H9 (cell line): ENCODE data around the gene EYA4. TPM values are rescaled to one million over a fixed set of nuclear protein-coding genes. Genes with fewer than 3 reads are reported as not detected.
A peak's percentile ranks its signal among the peaks of the same experiment; 100 is the strongest.

Source experiments
- DNase-seq: peaks from one replicate; pipeline ENCODE4 v3.0.0-alpha.2; 2017
- H2AFZ ChIP-seq: one replicate; pipeline ENCODE4 v1.6.1; 2013; ENCODE audit warnings: mild to moderate bottlenecking, low read length, control low read depth, moderate library complexity
- H2AK5ac ChIP-seq: 2 replicates; pipeline ENCODE4 v1.6.1; 2013; ENCODE audit warnings: low read length, control low read depth, mixed read lengths; ENCODE audit not compliant: insufficient read length
- H2BK120ac ChIP-seq: one replicate; pipeline ENCODE4 v1.6.1; 2013; ENCODE audit warnings: low read depth, mild to moderate bottlenecking, low read length, control low read depth, inconsistent platforms; ENCODE audit not compliant: poor library complexity, severe bottlenecking
- H2BK12ac ChIP-seq: 2 replicates; pipeline ENCODE4 v1.6.1; 2013; ENCODE audit warnings: low read length, control low read depth, mixed read lengths, low read depth; ENCODE audit not compliant: insufficient read length
- H2BK15ac ChIP-seq: 2 replicates; pipeline ENCODE4 v1.6.1; 2013; ENCODE audit warnings: low read depth, low read length, control low read depth
- H2BK20ac ChIP-seq: one replicate; pipeline ENCODE4 v1.6.1; 2013; ENCODE audit warnings: low read depth, mild to moderate bottlenecking, low read length, control low read depth, inconsistent platforms; ENCODE audit not compliant: poor library complexity, severe bottlenecking
- H2BK5ac ChIP-seq: 2 replicates; pipeline ENCODE4 v1.6.1; 2013; ENCODE audit warnings: low read length, control low read depth, mixed read lengths; ENCODE audit not compliant: insufficient read length
- H3K14ac ChIP-seq: 2 replicates; pipeline ENCODE4 v1.6.1; 2013; ENCODE audit warnings: low read length, control low read depth; ENCODE audit not compliant: insufficient read depth
- H3K18ac ChIP-seq: 2 replicates; pipeline ENCODE4 v1.6.1; 2013; ENCODE audit warnings: low read depth, mild to moderate bottlenecking, mixed read lengths, low read length, control low read depth; ENCODE audit not compliant: insufficient read length
- H3K23ac ChIP-seq: 2 replicates; pipeline ENCODE4 v1.6.1; 2013; ENCODE audit warnings: low read length, control low read depth, mixed read lengths, low read depth; ENCODE audit not compliant: insufficient read length
- H3K23me2 ChIP-seq: 2 replicates; pipeline ENCODE4 v1.6.1; 2013; ENCODE audit warnings: low read depth, mild to moderate bottlenecking, mixed read lengths, low read length, control low read depth; ENCODE audit not compliant: insufficient read length, poor library complexity, severe bottlenecking
- H3K27ac ChIP-seq: 2 replicates; pipeline ENCODE4 v1.5.1; 2013; ENCODE audit warnings: low read length, control low read depth, mixed read lengths, low read depth; ENCODE audit not compliant: insufficient read length
- H3K27me3 ChIP-seq: 2 replicates; pipeline ENCODE4 v1.6.1; 2013; ENCODE audit warnings: low read length, control low read depth, inconsistent platforms; ENCODE audit not compliant: insufficient read depth
- H3K4ac ChIP-seq: 2 replicates; pipeline ENCODE4 v1.6.1; 2013; ENCODE audit warnings: low read depth, mild to moderate bottlenecking, control low read depth, inconsistent platforms, low read length, moderate library complexity
- H3K4me1 ChIP-seq: 2 replicates; pipeline ENCODE4 v1.6.1; 2013; ENCODE audit warnings: low read length, control low read depth, inconsistent platforms; ENCODE audit not compliant: insufficient read depth
- H3K4me2 ChIP-seq: 2 replicates; pipeline ENCODE4 v1.6.1; 2013; ENCODE audit warnings: low read length, control low read depth, mixed read lengths; ENCODE audit not compliant: insufficient read length, insufficient read depth
- H3K56ac ChIP-seq: 2 replicates; pipeline ENCODE4 v1.6.1; 2013; ENCODE audit warnings: low read depth, mild to moderate bottlenecking, mixed read lengths, low read length, control low read depth; ENCODE audit not compliant: insufficient read length
- H3K79me1 ChIP-seq: 2 replicates; pipeline ENCODE4 v1.6.1; 2013; ENCODE audit warnings: low read depth, mild to moderate bottlenecking, moderate library complexity, low read length, control low read depth, inconsistent platforms; ENCODE audit not compliant: insufficient read depth, poor library complexity, severe bottlenecking
- H3K79me2 ChIP-seq: 2 replicates; pipeline ENCODE4 v1.6.1; 2013; ENCODE audit warnings: low read length, control low read depth, inconsistent platforms; ENCODE audit not compliant: insufficient read depth
- H3K9ac ChIP-seq: 2 replicates; pipeline ENCODE4 v1.6.1; 2013; ENCODE audit warnings: low read length, control low read depth, mixed read lengths; ENCODE audit not compliant: insufficient read length; ENCODE audit errors: extremely low read depth
- H3K9me3 ChIP-seq: one replicate; pipeline ENCODE4 v1.6.1; 2013; ENCODE audit warnings: low read depth, low read length, inconsistent platforms; ENCODE audit not compliant: control insufficient read depth
- H3T11ph ChIP-seq: one replicate; pipeline ENCODE4 v1.6.1; 2013; ENCODE audit warnings: mild to moderate bottlenecking, low read length, control low read depth, inconsistent platforms
- H4K20me1 ChIP-seq: one replicate; pipeline ENCODE4 v1.6.1; 2013; ENCODE audit not compliant: control insufficient read depth, insufficient read length, insufficient read depth
- H4K5ac ChIP-seq: 2 replicates; pipeline ENCODE4 v1.6.1; 2013; ENCODE audit warnings: low read depth, mild to moderate bottlenecking, mixed read lengths, low read length, control low read depth; ENCODE audit not compliant: insufficient read length
- H4K8ac ChIP-seq: replicated peaks from 2 replicates; pipeline ENCODE4 v1.6.1; 2013; ENCODE audit warnings: low read length, control low read depth, mixed read lengths, low read depth; ENCODE audit not compliant: insufficient read length
- H4K91ac ChIP-seq: 2 replicates; pipeline ENCODE4 v1.6.1; 2013; ENCODE audit warnings: low read depth, mild to moderate bottlenecking, moderate library complexity, mixed read lengths, low read length, control low read depth; ENCODE audit not compliant: insufficient read length
- H3K27ac Mint-ChIP-seq, 3 experiments: 2 replicates in 2 of 3; 3 replicates in 1 of 3; pipeline ENCODE4 v1.8.0; 2020 to 2021; ENCODE audit warnings: mixed read lengths in 3 of 3, mild to moderate bottlenecking in 1 of 3, moderate library complexity in 1 of 3
- H3K27me3 Mint-ChIP-seq: 2 replicates; pipeline ENCODE4 v1.8.0; 2021; ENCODE audit warnings: low read depth, mild to moderate bottlenecking, moderate library complexity, mixed read lengths
- H3K36me3 Mint-ChIP-seq, 3 experiments: 2 replicates in 2 of 3; 3 replicates in 1 of 3; pipeline ENCODE4 v1.8.0; 2020 to 2021; ENCODE audit warnings: low read depth in 3 of 3, mixed read lengths in 3 of 3; ENCODE audit not compliant: insufficient read depth in 1 of 3
- H3K4me1 Mint-ChIP-seq, 2 experiments: 2 replicates each; pipeline ENCODE4 v1.8.0; 2020; ENCODE audit warnings: mixed read lengths in 2 of 2
- H3K4me3 Mint-ChIP-seq, 2 experiments: 2 replicates in 1 of 2; 3 replicates in 1 of 2; pipeline ENCODE4 v1.8.0; 2020 to 2021; ENCODE audit warnings: mild to moderate bottlenecking in 2 of 2, mixed read lengths in 2 of 2, moderate library complexity in 1 of 2
- H3K9me3 Mint-ChIP-seq, 2 experiments: 2 replicates in 1 of 2; 3 replicates in 1 of 2; pipeline ENCODE4 v1.8.0; 2020; ENCODE audit warnings: mild to moderate bottlenecking in 2 of 2, mixed read lengths in 2 of 2, moderate library complexity in 1 of 2
- WGBS: extraction: QIAGEN DNeasy Blood & Tissue Kit; methylation state at CpG from one replicate; pipeline ENCODE4 v1.1.7; 2013; ENCODE audit warnings: missing lambda C conversion rate, low lambda C conversion rate, mixed read lengths; ENCODE audit not compliant: insufficient read length; ENCODE audit errors: extremely low coverage; 5-methylcytosine and 5-hydroxymethylcytosine counted together
- total RNA-seq: library from RNA; stranded (reverse); gene quantifications from 2 replicates; pipeline ENCODE4 v1.2.1, GENCODE V29; 2021
- TF ChIP-seq, protein P1 (sequence below): fragments of 200-600 bp; sonication (generic); conservative IDR thresholded peaks from 3 replicates; pipeline ENCODE4 v1.8.0; 2021; ENCODE audit warnings: antibody characterized with exemption, mild to moderate bottlenecking

EYA4 gene
- total RNA-seq, 1 experiment from 2014 or later, result 0.26 TPM

DNA sequence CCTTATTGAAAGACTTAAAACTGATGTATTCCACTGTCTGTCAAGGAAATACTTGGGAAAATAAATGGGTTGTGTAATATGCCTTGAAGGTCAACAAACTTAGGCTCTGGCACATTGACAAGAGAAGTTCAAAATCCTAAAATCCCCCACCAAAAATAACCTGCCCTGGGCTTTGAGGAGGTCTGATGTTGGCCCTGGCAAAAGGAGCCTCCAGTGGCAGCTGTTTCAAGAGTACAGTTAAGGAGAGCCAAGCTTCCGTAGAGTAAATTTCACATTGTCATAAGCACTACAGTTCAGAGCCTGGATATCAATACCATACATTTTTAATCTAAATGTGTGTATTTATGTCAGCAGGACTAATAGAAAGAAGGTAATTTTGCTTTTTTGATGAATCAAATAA is 282.7 kb downstream of the EYA4 start:
- Mint-ChIP-seq H3K36me3 (no peaks in the 10 kb centered on the region), H3K4me3 (no peak overlapping the region), H3K27ac (peak overlapping the region in 2 of 3 experiments; percentile 67 to 83; a peak in 3 of 7 replicates), H3K9me3 (no peaks in the 10 kb centered on the region), H3K4me1 (peaks cover 3 to 10% of the 10 kb centered on the region in 2 experiments; a peak in 3 of 4 replicates), H3K27me3 (no peaks in the 10 kb centered on the region)
- H2AK5ac ChIP-seq, result no peak overlapping the region
- no peak overlapping the region for H3K27ac ChIP-seq
- no peak for DNase-seq
- no CpG with 5 or more reads among the region's 1 CpG for WGBS
- no peak overlapping the region for H4K91ac ChIP-seq
- no peaks in the 10 kb centered on the region for H3K79me1 ChIP-seq
- H3K23ac ChIP-seq, result no peak overlapping the region
- no peak overlapping the region for H3K4ac ChIP-seq
- H3K4me2 ChIP-seq, result no peak overlapping the region
- no peak overlapping the region for H2BK15ac ChIP-seq
- no peak overlapping the region for H4K5ac ChIP-seq
- H2AFZ ChIP-seq, result no peak overlapping the region
- no peak overlapping the region for H3K14ac ChIP-seq
- TF ChIP-seq, protein P1, sequence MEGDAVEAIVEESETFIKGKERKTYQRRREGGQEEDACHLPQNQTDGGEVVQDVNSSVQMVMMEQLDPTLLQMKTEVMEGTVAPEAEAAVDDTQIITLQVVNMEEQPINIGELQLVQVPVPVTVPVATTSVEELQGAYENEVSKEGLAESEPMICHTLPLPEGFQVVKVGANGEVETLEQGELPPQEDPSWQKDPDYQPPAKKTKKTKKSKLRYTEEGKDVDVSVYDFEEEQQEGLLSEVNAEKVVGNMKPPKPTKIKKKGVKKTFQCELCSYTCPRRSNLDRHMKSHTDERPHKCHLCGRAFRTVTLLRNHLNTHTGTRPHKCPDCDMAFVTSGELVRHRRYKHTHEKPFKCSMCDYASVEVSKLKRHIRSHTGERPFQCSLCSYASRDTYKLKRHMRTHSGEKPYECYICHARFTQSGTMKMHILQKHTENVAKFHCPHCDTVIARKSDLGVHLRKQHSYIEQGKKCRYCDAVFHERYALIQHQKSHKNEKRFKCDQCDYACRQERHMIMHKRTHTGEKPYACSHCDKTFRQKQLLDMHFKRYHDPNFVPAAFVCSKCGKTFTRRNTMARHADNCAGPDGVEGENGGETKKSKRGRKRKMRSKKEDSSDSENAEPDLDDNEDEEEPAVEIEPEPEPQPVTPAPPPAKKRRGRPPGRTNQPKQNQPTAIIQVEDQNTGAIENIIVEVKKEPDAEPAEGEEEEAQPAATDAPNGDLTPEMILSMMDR, result no peak
- H3K9me3 ChIP-seq, result no peaks in the 10 kb centered on the region
- H2BK12ac ChIP-seq, result no peak overlapping the region
- H3K4me1 ChIP-seq, result no peaks in the 10 kb centered on the region; the same call in 1 of the 2 replicates
- H4K20me1 ChIP-seq, result no peaks in the 10 kb centered on the region
- H2BK20ac ChIP-seq, result no peak overlapping the region
- no peak overlapping the region for H3T11ph ChIP-seq
- H3K9ac ChIP-seq, result no peak overlapping the region
- H3K79me2 ChIP-seq, result no peaks in the 10 kb centered on the region
- no peak overlapping the region for H3K56ac ChIP-seq
- H3K27me3 ChIP-seq, result no peaks in the 10 kb centered on the region
- no peak overlapping the region for H4K8ac ChIP-seq
- H3K18ac ChIP-seq, result no peak overlapping the region
- H2BK120ac ChIP-seq, result no peak overlapping the region
- H3K23me2 ChIP-seq, result no peaks in the 10 kb centered on the region
- H2BK5ac ChIP-seq, result no peak overlapping the region
